Activated T-cell treated with anti-CD3 and anti-CD28 coated beads, Interleukin-2, amount 50 U/mL, for 24 hours (primary cell): Measurements from ENCODE around the gene PHF23.

Experiments
- DNase-seq: peaks from one replicate; pipeline ENCODE4 v3.0.0-alpha.2; 2020
- H3K27ac Mint-ChIP-seq: 2 replicates; pipeline ENCODE4 v1.8.0; 2020; ENCODE audit warnings: mild to moderate bottlenecking, mixed read lengths
- H3K27me3 Mint-ChIP-seq: 2 replicates; pipeline ENCODE4 v1.8.0; 2020; ENCODE audit warnings: mixed read lengths
- H3K36me3 Mint-ChIP-seq: 2 replicates; pipeline ENCODE4 v1.8.0; 2020; ENCODE audit warnings: low read depth, mixed read lengths
- H3K4me1 Mint-ChIP-seq: 2 replicates; pipeline ENCODE4 v1.8.0; 2020; ENCODE audit warnings: low read depth, mixed read lengths
- H3K4me3 Mint-ChIP-seq: 2 replicates; pipeline ENCODE4 v1.8.0; 2020; ENCODE audit warnings: mild to moderate bottlenecking, moderate library complexity, mixed read lengths
- H3K9me3 Mint-ChIP-seq: 2 replicates; pipeline ENCODE4 v1.8.0; 2020; ENCODE audit warnings: mixed read lengths

PHF23 gene

DNA sequence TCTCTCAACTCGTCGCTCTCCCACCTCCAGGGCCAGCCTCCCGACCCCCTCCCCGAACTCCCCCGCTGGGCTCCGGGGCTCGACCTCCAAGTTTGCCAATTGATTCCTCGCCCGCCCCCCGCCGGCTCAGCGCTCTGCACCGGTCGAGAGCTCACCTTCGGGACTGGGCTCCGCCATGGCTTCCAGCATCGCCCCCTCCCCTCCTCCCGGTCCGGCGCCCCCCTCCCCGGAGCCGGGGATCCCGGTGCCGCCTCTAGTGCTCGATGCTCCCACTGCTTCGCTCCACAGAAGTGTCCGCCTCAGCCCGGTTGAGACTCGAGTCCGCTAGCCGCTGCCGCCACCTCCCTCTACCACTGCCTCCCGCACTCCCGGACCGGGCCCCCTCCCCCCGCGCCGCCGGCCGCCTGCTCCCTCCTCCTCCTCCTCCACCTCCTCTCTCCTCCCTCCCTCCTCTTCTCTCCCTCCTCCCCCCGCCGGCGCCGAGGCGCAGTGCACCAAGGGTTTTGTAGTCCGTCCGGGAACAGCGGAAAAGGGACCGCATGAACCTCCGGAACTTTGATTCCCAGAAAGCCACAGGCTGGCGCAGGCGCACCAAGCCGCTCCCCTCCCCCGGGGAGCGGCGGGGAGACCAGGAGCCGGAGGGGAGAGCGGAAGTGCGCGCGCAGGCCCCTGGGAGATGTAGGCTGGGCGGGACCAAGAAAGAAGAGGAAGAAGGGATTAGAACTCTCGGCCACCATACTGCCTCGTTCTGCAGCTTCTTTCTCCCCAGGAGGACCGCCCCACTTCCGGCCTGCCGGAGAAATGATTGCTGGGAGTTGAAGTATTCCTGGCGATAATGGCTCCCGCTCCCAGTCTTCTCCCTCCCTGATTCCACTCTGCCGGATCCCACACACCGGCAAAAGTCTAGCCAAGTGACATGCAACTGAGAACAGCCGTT is at the start of gene PHF23:
PHF23 (minus strand) TSS at position 367 of the 937 bp plus-strand sequence; CDS start at position 189, 178 bp downstream.
- peaks cover 68% of the 10 kb centered on the region for H3K4me1 Mint-ChIP-seq
- H3K36me3 Mint-ChIP-seq, result peaks cover 81% of the 10 kb centered on the region

DNA sequence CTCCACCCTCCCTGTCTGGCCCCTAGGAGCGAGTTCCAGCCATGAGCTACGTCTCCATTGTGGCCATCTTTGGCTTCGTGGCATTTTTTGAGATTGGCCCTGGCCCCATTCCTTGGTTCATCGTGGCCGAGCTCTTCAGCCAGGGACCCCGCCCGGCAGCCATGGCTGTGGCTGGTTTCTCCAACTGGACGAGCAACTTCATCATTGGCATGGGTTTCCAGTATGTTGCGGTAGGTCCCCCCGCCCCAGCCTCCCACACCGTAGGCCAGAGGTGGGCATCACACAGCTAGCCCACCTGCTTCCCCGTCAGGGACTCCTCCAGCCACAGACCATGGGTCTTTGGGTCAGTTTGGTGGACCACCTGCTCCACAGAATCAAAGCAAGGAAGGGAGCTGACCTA is 46.4 kb upstream of the PHF23 start:
- Mint-ChIP-seq H3K9me3 (no peaks in the 10 kb centered on the region), H3K4me1 (peaks cover 16% of the 10 kb centered on the region), H3K27me3 (peaks cover 37% of the 10 kb centered on the region), H3K27ac (no peak overlapping the region), H3K36me3 (no peaks in the 10 kb centered on the region), H3K4me3 (no peak overlapping the region)
- DNase-seq, result no peak

More for the DNA sequence above, at the start of gene PHF23:
- Mint-ChIP-seq H3K9me3 (no peaks in the 10 kb centered on the region), H3K27ac (peak within 1 kb of the TSS; percentile 99), H3K27me3 (no peaks in the 10 kb centered on the region), H3K4me3 (peak within 1 kb of the TSS; percentile 98)
- DNase-seq, result peak; percentile 97

DNA sequence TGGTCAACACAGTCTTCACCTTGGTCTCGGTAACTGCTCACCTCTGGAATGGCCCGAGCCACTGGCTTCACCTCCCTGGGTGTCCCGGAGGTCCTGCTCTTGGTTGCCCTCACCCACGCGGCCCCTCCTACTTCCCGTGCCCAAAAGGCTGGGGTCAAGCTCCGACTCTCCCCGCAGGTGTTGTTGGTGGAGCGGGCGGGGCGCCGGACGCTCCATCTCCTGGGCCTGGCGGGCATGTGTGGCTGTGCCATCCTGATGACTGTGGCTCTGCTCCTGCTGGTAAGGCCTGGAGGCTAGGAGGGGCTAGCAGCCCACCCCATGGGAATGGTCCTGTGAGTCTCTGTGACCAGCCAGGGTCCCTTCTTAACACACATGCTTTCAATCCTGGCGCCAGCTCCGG is 45.7 kb upstream of the PHF23 start:
- peaks cover 20% of the 10 kb centered on the region for H3K4me1 Mint-ChIP-seq
- H3K9me3 Mint-ChIP-seq, result no peaks in the 10 kb centered on the region
- DNase-seq, result no peak
- H3K27ac Mint-ChIP-seq, result no peak overlapping the region
- H3K27me3 Mint-ChIP-seq, result peaks cover 34% of the 10 kb centered on the region
- no peak overlapping the region for H3K4me3 Mint-ChIP-seq
- H3K36me3 Mint-ChIP-seq, result no peaks in the 10 kb centered on the region

DNA sequence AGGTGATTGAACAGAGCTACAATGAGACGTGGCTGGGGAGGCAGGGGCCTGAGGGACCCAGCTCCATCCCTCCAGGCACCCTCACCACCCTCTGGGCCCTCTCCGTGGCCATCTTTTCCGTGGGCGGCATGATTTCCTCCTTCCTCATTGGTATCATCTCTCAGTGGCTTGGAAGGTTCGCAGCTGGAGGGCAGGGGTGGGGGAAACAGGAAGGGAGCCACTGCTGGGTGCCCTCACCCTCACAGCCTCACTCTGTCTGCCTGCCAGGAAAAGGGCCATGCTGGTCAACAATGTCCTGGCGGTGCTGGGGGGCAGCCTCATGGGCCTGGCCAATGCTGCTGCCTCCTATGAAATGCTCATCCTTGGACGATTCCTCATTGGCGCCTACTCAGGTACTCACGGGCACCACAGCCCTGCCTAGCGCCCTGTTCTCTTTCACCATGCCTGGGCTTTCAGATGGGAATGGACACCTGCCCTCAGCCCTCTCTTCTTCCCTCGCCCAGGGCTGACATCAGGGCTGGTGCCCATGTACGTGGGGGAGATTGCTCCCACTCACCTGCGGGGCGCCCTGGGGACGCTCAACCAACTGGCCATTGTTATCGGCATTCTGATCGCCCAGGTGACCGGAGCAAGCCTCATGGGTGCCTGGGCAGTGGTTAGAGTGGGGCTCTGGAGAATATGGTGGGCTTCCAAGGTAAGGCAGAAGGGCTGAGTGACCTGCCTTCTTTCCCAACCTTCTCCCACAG is 44.4 kb upstream of the PHF23 start:
- H3K9me3 Mint-ChIP-seq, result no peaks in the 10 kb centered on the region

DNA sequence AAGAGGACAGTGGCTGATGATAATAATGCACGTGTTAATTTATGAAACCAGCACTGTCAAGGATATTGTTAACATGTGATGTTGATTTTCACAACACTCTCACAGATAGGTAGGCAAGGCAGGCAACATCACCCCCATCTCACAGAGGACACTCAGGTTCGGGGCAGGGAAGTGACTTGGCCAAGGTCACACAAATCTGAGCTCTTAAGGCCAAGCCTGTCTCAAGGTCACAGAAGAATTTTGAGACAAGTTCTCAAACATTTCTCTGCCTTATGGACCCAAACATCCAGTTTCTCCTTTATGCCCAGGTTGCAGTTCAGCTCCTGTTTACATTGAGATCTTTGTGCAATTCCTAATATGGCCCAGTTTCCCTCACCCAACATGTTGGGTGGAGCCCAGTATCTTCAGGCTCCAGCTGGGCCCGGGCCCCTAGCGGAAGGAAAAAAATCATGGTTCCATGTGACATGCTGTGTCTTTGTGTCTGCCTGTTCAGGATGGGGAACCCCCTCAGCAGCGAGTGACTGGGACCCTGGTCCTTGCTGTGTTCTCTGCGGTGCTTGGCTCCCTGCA is 43.6 kb upstream of the PHF23 start:
- Mint-ChIP-seq H3K4me3 (no peak overlapping the region), H3K27me3 (peaks cover 32% of the 10 kb centered on the region), H3K9me3 (no peaks in the 10 kb centered on the region), H3K27ac (no peak overlapping the region), H3K4me1 (peaks cover 20% of the 10 kb centered on the region), H3K36me3 (no peaks in the 10 kb centered on the region)
- DNase-seq, result no peak

More for the DNA sequence above, 44.4 kb upstream of the PHF23 start:
- Mint-ChIP-seq H3K4me3 (no peak overlapping the region), H3K4me1 (peaks cover 20% of the 10 kb centered on the region), H3K27me3 (peaks cover 34% of the 10 kb centered on the region), H3K36me3 (no peaks in the 10 kb centered on the region), H3K27ac (no peak overlapping the region)
- DNase-seq, result no peak

DNA sequence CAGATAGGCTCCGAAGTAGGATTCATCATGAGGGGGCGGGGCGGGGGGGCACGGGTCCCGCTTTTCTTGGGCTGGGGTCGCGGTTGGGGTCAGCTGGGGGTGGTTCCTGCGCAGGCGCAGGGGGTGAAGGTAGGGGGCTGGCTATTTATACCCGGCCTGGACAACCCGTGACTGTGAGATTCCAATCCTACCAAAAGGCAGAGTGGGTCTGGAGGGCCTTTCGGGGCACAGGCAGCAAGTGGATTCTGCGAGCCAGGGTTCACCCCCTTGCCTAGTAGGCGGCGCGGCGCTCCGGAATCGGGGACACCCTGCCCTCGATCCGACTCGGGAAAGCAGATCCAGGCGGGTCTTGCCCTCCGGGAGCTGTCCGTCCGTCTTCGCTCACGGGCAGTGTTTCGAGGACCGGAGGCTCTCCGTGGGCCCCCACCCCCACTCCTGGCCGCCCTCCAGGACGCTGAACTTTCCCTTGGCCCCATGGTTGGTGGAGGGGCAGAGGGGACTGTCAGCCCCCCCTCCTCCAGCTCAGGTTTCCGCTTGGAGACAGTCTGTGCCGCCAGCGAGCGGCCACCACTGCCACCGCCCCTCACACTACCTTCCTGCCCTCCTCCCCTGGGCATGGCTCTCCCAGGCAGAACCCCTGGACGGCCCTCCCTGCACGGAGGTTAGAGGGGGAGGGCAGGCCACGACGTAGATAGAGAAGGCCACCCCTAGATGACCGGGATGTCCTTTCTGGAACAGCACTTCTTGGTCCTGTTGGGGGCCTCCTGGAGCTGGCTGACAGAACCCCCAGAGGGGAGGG is 42.9 kb upstream of the PHF23 start:
- peak overlapping the region; percentile 74 for H3K4me3 Mint-ChIP-seq
- H3K27me3 Mint-ChIP-seq, result peaks cover 32% of the 10 kb centered on the region
- peaks cover 20% of the 10 kb centered on the region for H3K4me1 Mint-ChIP-seq
- no peak for DNase-seq
- no peak overlapping the region for H3K27ac Mint-ChIP-seq
- no peaks in the 10 kb centered on the region for H3K36me3 Mint-ChIP-seq
- H3K9me3 Mint-ChIP-seq, result no peaks in the 10 kb centered on the region

DNA sequence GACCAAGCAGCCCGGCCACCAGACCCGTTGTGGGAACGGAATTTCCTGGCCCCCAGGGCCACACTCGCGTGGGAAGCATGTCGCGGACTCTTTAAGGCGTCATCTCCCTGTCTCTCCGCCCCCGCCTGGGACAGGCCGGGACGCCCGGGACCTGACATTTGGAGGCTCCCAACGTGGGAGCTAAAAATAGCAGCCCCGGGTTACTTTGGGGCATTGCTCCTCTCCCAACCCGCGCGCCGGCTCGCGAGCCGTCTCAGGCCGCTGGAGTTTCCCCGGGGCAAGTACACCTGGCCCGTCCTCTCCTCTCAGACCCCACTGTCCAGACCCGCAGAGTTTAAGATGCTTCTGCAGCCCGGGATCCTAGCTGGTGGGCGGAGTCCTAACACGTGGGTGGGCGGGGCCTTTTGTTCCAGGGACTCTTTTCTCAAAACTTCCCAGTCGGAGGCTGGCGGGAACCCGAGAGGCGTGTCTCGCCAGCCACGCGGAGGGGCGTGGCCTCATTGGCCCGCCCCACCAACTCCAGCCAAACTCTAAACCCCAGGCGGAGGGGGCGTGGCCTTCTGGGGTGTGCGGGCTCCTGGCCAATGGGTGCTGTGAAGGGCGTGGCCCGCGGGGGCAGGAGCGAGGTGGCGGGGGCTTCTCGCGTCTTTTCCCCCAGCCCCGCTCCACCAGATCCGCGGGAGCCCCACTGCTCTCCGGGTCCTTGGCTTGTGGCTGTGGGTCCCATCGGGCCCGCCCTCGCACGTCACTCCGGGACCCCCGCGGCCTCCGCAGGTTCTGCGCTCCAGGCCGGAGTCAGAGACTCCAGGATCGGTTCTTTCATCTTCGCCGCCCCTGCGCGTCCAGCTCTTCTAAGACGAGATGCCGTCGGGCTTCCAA is 42.1 kb upstream of the PHF23 start, which contains the start of gene SLC2A4:
SLC2A4 (plus strand) TSS at position 645 of the 879 bp plus-strand sequence; CDS start at position 862, 217 bp downstream.
- Mint-ChIP-seq H3K27ac (peak within 1 kb of the TSS; percentile 79), H3K4me1 (peaks cover 20% of the 10 kb centered on the region), H3K36me3 (no peaks in the 10 kb centered on the region), H3K9me3 (no peaks in the 10 kb centered on the region), H3K4me3 (peak within 1 kb of the TSS; percentile 74), H3K27me3 (peaks cover 26% of the 10 kb centered on the region)
- peak; percentile 92 for DNase-seq

DNA sequence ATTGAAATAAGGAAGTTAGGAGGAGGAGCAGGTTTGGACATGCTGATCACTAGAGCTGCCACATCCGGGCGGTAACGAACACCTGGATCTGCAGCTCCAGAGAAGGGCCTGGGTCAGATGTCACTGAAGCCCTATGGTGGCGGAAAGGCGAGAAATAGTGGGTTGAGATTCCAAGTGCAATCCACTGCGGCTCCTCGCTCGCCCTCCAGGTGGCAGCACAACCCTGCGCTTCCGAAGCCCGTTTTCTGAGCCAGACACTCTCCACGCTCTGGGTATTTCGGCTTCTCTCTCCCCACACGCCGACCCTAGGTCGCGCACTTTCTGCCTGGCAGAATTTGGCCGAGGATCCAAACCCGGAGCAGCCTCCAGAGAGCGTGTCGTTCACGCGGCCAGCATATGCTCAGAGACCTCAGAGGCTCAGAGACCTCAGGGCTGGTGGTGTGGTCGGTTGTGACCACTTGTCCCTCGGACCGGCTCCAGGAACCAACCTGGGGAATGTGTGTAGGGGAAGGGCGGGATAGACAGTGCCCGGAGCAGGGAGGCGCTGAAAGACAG is 41.3 kb upstream of the PHF23 start:
- Mint-ChIP-seq H3K36me3 (no peaks in the 10 kb centered on the region), H3K27me3 (peaks cover 24% of the 10 kb centered on the region), H3K27ac (peak overlapping the region; percentile 79), H3K4me1 (peaks cover 20% of the 10 kb centered on the region), H3K4me3 (peak overlapping the region; percentile 74), H3K9me3 (no peaks in the 10 kb centered on the region)
- peak; percentile 92 for DNase-seq

DNA sequence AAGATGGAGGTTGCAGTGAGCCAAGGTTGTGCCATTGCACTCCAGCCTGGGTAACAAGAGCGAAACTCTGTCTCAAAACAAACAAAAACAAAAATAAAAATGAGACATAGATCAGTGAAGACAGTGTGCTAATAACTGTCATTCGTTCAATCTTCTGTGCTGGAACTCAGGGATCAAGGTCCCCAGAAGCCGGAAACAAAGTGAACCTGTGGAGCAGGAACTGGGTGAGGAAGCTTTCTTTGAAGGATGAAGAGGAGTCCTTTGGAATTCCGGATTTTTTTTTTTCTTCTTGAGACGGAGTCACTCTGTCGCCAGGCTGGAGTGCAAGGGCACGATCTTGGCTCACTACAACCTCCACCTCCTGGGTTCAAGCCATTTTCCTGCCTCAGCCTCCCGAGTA is 40.2 kb upstream of the PHF23 start:
- Mint-ChIP-seq H3K4me1 (peaks cover 20% of the 10 kb centered on the region), H3K9me3 (no peaks in the 10 kb centered on the region), H3K27me3 (peaks cover 24% of the 10 kb centered on the region), H3K4me3 (no peak overlapping the region), H3K36me3 (no peaks in the 10 kb centered on the region), H3K27ac (no peak overlapping the region)
- no peak for DNase-seq

DNA sequence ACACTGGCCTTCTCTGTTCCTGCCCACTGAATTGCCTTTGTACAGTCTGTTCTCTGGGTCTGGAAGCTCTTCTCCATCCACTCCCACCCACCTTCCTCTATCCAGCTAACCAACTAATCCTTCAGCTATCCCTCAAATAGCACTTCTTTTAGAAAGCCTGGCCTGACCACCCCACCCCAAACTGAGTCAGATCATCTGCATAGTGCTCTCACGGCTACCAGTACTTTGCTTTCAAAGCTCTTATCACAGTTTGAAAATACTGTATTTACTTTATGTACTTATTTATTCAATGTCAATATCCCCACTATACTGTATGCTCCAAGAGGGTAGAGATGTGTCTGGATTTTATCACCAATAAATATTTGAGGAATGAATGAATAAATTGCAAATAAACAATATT is 27.5 kb upstream of the PHF23 start:
- H3K36me3 Mint-ChIP-seq, result no peaks in the 10 kb centered on the region
- H3K27ac Mint-ChIP-seq, result no peak overlapping the region
- peaks cover 20% of the 10 kb centered on the region for H3K4me1 Mint-ChIP-seq
- DNase-seq, result no peak
- H3K4me3 Mint-ChIP-seq, result no peak overlapping the region
- no peaks in the 10 kb centered on the region for H3K9me3 Mint-ChIP-seq
- H3K27me3 Mint-ChIP-seq, result peaks cover 26% of the 10 kb centered on the region

DNA sequence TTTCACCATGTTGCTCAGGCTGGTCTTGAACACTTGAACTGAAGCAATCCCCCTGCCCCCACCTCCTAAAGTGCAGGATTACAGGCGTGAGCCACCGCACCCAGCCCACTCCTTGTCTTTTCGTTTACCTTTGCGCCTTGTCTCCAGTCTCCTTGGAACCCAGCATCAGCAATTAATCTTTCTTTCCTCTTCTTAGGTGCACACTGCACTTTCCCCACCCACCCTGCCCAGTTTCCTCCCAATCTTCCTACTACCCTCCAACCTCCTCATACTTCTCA is 24.5 kb upstream of the PHF23 start:
- H3K4me3 Mint-ChIP-seq, result no peak overlapping the region
- H3K4me1 Mint-ChIP-seq, result peaks cover 36% of the 10 kb centered on the region

DNA sequence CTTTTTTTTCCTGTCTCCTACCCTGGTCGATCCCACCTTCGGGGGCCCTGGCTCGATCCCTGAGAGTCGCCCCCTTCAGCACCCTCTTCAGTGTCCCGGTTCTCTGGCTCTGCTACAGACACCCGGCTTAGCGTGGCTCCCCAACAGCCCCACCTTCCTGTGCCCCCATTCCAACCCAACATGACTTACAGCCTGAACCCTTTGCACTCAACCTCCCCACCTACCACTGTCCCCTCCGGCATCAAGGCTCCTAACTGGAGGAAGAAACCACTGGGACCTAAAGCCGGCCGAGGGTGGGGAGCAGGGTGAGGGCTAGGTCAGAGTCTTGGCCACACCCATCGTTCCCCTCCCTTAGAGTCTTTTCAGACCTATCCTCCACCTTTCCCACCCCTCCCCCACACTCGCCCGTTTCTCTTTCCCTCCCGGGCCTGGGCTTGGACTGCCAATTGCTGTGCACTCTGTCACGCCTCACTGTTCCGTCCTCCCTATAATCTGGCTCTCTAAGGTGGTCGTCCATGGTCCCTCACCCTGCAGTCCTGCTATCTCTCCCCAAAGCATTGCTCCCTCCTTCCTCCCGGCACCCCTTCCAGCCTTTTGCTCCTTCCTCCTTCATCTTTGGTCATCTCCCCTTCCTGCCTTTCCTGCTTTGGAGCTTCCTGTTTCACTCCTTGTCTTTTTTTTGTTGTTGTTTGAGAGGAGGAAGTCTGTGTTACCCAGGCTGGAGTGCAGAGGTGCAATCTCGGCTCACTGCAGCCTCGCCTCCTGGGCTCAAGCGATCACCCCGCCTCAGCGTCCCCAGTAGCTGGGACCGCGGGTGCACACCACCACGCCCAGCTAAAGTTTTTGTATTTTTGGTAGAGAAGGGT is 23.9 kb upstream of the PHF23 start:
- Mint-ChIP-seq H3K4me1 (peaks cover 36% of the 10 kb centered on the region), H3K27me3 (peaks cover 28% of the 10 kb centered on the region), H3K36me3 (peaks cover 19% of the 10 kb centered on the region), H3K27ac (peak overlapping the region; percentile 30), H3K4me3 (peak overlapping the region; percentile 59), H3K9me3 (no peaks in the 10 kb centered on the region)
- DNase-seq, result peak; percentile 52

More for the DNA sequence above, 24.5 kb upstream of the PHF23 start:
- H3K9me3 Mint-ChIP-seq, result no peaks in the 10 kb centered on the region
- no peak for DNase-seq
- H3K36me3 Mint-ChIP-seq, result peaks cover 14% of the 10 kb centered on the region
- H3K27me3 Mint-ChIP-seq, result peaks cover 28% of the 10 kb centered on the region
- no peak overlapping the region for H3K27ac Mint-ChIP-seq
